ENCODE results near the gene TPM1.
A peak's percentile ranks its signal among the peaks of the same experiment; 100 is the strongest.

The TPM1 gene

DNA sequence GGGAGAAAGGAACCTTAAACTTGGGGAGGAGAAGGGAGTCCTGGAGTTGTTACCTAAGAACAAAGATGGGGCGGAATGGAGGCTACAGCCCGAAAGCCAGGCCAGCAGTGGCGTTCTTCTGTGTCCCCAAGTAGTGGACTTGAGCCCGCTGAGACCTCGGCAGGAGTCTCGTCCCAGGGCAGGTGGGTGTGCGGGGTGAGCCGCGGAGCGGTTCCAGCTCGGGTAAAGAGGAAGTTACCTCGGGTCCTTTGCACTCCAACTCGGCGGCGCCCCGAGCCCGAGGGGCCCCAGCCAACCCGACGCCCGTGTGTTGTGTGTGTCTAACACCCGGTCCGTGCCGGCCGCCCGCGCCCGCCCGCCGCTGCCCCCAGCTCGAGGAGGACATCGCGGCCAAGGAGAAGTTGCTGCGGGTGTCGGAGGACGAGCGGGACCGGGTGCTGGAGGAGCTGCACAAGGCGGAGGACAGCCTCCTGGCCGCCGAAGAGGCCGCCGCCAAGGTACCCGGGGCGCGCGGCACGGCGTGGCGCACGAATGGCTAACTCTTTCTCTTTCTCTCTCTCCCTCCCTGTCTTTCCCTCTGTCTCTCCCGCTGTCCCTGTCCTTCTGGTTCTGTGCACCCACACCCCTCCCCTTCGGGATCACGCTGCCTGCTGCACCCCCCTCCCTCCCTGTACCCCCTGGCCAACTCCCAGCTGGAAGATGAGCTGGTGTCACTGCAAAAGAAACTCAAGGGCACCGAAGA is 959 bp downstream of the TPM1 start:
- DNase-seq: no peak

DNA sequence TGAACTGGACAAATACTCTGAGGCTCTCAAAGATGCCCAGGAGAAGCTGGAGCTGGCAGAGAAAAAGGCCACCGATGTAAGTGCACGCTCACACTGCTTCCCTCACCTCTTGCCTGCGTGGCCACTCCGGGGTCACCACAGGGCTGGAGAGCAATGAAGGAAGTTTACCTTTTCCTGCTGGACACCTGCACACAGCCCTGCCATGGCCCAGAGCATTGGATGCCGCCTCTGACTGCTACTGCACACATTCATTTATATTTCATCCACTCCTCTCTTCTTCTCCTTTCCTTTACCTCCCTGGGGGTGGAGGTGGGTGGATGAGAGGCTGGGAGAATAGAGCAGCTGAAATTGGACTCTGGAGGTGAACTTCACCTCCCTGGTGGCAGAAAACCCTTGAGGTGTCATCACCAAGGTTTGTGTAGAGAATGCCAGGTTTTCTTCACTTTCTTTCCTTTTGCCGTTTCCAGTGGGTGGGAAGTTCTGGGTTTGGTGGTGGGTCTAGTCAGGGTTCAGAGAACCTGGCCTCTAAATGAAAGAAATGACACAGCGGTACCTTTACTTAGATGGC is 1.6 kb downstream of the TPM1 start:
- no peak for DNase-seq

DNA sequence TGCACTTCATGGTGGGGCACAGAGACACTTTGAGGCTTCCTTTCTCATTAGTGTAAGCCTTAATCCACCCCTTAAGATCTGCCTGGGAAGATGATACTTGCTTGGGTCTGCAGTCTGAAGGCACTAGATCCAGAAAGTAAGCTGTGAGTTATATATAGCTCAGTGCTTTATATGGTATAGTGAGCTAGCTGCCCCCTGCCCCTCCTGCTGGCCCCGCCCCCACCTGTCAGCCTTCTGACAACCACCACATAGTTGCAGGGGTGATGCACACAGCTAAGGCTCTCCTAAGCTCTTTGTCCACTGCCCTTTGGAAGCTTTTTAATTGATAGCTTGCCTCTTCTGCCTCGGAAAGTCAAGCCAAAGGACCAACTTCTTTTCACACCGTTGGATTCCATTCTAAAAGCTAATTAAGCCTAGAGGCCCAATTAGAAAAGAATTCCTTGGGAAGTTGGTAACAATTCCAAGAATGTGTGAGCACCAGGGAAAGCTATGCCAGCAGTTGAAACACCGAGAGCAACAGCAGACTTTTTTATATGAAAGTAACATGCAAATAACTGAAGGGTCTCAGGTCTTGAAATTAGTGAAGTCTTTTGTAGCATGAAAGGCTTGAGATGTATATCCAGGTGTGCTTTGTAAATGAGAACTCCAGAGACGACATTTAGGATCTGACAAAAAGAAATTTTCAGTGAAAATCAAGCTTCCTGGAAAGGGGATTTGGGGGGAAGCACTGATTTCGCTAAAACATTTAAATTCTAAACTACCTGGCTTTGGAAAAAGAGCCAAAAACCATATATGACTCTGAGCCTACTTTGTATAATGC is 2.3 kb downstream of the TPM1 start:
- DNase-seq: no peak

DNA sequence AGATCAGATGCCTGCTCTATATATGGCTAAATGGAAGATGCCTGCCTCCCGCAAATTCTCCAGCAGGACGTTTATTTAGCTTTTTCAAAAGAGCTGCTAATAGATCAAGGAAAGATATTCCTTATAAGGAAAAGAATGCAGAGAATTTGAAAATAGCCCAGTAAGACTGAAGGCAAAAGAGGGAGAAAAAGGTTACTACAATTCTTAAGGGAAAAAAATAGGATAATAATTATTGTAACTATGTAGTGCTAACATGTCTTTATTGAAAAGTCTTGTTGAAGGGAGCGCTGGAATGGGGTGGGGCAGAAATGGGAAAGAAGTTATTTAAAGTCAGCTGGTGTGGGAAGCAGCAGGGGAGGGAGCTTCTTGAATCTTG is 2.9 kb downstream of the TPM1 start:
- no peak for DNase-seq

DNA sequence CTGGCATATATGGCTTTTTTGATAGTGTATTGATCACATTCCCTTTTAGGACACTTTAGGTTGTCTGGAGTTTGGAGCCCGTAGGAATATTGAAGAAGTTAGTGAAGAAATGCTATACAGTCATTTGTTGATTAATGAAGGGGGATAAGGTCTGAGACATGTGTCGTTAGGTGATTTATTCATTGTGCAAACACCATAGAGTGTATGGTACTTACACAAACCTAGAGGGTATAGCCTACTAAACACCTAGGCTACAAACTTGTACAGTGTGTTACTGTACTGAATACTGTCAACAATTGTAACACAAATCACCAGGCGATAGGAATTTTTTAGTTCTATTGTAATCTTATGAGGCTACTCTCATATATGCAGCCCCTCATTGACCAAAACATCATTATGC is 3.3 kb downstream of the TPM1 start:
- no peak for DNase-seq

DNA sequence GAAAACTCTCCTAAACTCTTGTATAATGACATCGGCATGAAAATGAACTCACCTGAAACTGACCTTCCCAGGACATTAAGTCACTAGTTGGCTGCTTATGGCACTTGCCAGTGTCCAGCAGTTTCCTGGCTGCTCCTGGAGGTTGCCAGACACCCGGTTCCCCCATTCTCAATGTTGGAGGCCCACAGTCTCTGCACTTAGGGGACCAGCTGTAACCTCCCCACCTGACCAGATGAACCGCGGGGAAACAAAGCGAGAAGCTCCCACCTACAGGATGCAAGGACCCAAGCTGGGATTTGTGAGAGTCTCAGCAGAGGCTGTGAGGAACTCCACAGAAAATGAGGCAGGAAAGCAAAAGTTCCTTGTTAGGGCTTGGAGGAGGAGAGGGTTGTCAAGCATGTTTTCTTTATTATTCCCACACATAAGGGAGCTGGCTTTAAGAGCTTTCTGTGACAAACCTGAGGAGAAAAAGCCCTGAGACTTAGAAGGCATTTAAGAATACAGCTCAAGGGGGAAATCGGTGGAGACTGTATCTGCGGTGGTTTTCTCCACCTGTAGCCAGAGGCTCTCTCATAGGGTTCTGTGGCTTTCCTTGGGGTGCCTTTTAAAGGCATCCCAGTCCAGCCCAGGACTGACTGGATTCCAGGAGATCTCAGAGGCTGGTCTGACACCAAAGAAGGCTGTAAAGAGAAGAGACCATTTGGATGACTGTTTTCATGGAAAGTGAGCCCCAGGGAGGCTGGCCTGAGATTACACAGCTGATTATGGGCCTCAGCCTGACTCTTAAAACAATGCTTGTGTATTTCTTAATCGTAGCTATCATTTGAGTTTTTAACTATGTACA is 4.6 kb downstream of the TPM1 start:
- no peak for DNase-seq

DNA sequence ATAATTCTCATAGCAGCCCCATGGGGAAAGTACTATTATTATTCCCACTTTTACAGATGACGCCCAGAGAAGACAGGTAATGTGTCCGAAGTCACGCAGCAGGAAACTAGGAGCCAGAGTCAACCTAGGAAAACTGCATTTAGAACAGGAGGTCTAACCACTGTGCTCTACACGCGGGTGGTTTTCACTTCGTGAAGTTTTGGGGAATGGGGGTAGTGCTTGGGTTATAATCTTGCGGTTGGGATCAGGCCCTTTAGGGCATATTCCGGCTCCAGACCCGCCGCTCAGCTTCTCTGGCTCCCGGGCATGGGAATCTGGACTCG is 5.2 kb downstream of the TPM1 start:
- no peak for DNase-seq

GRCh38 chr15:63048115-63048775 is 5.7 kb downstream of the TPM1 start:
- DNase-seq: peak; percentile 41

DNA sequence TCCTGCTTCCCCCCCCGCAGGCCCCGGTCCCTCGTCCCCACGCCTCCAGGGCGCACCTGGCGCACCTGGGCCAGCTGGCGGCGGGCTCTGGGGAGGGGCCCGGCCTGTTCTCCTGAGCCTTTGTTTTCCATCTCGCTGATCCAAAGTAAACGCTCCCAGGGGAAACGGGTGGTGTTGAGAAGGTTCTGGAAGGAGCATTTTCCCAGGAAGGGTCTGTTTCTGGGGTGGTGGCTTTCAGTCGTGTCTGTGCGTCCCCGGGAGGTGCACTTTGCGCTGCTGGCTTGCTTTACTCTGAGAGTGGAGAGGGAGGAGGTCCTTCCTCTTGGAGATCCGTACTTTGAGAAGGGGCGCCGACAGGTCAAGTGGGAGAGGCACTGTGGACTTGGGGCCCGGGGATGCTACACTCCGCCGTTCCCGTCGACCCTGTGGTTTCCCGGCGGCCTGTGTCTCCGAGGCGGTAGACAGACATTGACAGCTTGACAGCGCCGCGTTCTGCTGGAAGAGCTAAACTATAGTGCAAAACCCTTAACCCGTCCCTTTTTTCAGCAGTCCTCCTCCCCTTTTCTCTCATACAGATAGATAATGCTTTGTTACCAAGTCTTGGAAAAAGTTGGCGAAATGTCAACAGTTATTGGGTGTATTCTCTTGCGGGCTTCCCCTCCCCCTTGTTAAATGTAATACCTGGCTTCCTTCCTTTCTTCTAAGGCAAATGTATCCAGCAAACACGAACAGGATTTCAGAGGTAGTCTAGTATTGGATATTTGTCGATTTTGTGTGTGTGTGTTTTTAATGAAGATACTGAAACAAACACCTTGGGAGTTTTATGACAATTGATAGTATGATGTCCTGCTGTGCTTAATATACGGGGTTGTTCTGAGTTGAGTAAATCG is 6.5 kb downstream of the TPM1 start:
- DNase-seq: no peak

DNA sequence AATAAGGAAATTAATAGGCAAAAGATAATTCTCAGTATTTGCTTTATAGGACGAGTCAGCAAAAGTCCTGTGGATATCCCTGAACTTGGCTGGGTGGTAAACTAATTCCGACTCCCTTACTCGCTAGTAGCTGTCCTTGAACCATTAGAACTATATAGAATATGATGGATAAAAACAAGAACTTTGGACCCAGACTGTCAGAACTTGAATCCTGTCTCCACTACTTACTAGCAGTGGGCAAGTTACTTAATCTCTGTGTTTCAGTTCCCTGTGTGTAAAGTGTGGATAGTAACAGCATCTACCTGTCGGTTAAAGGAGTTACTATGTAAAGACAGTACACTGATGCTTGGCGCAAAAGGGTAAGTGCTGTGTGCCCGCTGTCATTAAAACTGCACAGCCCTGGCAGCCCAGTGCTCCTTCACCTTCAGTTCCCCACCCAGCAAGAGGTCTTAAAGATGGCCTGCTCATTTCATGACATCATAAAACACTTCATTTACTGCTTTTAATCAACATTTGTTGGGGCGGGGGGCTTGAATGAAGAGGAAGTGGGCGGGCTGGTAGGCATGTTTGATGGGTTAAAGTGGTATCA is 7.3 kb downstream of the TPM1 start:
- no peak for DNase-seq

- DNase-seq: no peak
Observed at GRCh38 chr15:63050731-63051155, 8.2 kb downstream of the TPM1 start.

GRCh38 chr15:63051156-63052066 is 8.9 kb downstream of the TPM1 start:
- no peak for DNase-seq

- DNase-seq: no peak
Observed at GRCh38 chr15:63052077-63052841, 9.7 kb downstream of the TPM1 start.

DNA sequence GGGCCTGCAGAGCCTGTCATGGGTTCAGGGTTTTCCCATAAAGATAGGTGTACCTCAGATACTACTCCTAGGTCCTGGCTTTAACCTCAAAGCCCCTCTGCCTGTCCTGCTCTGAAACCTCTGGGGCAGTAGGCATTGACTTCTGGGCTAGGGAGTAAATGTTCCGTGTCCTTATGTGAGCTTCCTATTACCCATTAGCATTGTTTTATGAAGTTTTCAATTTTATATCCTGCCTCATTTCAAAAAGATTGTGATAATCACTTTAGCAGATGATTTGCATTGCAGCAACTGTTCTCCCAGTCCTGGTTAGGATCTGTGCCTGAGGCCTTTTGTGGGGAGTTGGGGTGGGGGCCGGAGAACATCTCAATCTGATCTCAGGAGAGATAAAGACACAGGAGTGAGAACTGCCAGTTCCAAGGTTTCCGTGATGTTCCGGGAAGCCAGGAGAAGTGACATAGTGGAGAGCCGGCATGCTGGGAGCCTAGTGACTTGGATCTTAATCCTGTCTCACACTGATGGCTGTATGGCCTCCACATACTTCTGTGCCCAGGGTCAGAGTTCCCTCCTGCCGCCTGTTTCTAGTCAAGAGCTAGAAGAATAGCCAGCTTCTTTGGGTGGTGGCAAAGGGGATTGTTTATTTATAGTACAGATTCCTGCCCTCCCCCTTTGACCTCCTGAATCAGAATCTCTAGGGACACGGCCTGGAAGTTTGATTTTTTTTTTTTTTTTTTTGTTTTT is 10.6 kb downstream of the TPM1 start:
- no peak for DNase-seq

GRCh38 chr15:63054281-63054683 is 11.7 kb downstream of the TPM1 start:
- no peak for DNase-seq

GRCh38 chr15:63054985-63055384 is 12.4 kb downstream of the TPM1 start:
- no peak for DNase-seq

DNA sequence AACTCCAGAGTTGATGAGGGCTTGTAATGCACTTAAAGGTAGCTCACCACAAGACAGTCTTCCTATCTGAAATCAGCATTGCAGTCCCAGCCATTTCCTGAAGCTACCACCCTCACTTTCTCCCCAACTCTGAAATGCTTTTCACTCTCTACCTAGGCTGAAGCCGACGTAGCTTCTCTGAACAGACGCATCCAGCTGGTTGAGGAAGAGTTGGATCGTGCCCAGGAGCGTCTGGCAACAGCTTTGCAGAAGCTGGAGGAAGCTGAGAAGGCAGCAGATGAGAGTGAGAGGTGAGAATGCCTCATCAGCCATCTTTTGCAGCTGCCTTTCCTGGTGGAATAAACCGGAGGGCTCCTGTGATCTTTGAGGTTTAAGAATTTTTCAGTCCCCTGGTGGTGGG is 14.3 kb downstream of the TPM1 start:
- DNase-seq: no peak

DNA sequence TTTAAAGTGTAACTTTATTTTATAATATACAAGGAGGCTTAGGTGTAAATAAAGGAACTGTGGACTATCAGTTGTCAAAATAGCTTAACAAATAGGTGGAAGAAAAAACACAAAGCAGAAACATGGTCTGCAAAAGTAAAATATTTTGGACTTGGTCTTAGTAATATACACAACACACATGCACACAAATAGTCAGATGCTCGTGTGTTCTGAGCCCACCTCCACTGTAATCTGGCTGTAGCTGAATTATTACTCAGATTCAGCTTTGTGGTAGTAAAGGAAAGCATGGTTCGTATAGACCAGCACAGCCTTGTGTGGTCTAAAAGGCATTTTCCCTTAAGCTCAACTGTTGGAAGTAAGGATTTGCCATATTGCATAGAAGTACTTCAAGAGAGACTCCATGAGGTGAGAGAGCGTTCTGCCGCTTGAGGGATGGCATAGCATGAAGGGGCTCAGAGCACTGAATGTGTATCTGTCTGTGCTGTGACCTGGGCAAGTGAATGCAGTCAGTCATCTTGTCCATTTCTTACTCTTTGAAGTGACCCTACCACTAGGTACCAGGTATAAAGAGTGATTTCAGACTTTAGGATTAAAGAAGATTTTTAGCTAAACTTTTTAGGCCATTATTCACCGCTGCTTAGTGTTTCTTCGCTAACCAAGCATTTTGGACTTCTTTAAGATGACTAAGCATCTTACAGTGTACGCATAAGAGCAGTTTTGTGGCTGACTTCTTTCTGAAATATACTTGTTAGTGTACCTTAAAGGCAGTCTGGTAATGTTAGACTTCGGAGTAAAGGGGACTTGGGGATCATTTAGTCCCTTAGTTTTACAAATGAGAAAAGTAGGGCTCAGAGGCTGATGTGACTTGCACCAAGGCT is 15.2 kb downstream of the TPM1 start:
- no peak for DNase-seq

Measured in NCI-H1436 treated with DMSO at 0.1 percent for 48 hours (cell line).